ENCODE data around the gene ZBTB16. TPM values are rescaled to one million over a fixed set of nuclear protein-coding genes. Genes with fewer than 3 reads are reported as not detected.

The ZBTB16 gene
- total and polyA plus RNA-seq, 2 donors (not counting 3 experiments of a cell fraction or from before 2014, with no cell fraction given), result 9.8 to 20.3 TPM

DNA sequence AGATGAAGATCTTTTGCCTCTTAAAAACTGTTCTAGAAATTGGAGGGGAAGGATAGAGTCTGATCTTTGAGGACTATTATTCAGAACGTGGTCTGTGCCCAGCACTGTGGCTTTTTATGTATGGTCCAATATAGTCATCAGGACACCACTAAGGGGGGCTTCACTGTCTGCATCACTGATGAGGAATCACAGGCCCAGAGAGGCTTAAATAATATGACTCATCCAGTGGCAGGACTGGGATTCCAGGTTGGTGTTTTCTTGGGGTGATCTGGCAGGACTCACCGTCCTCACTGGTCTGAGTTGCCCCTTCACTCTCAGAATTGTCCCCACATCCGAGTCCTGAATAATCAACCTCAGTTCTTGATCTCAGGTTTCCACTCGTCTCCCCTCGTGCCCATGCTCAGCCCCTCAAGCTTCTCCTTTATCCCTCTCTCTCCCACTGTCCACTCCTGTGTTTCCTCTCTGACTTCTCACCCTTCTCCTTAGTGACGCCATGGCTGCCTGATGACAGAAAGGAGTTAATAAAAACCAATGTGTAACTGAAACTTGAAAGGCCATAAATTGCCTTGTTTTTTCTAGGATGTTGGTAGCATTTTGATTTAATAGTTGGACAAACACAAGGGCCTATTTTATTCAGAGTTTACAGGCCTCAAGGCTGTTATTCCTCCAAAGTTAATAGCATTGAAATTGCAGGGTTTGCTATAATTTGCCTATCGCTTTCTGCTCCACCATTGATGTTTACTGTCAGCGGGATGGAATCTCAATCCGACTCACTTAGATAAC is 141.0 kb downstream of the ZBTB16 start:
- no peaks in the 10 kb centered on the region for H4K20me1 ChIP-seq (replicated peaks; ENCODE audit: control insufficient read depth, extremely low read depth, insufficient read depth, low read length)
- intact Hi-C loops (cut with micrococcal nuclease) (no loop called here), dilution Hi-C loops (cut with MboI; ENCODE audit: extremely low pct_ligation_motif_present, low sequenced_read_pairs) (no loop called here)
- no peak for DNase-seq (ENCODE audit: low read depth, low spot score)
- no TSS peak for BruUV-seq (replicated peaks)
- H3K9me1 ChIP-seq (replicated peaks; ENCODE audit: control insufficient read depth, extremely low read depth, insufficient read depth, low read length), result no peaks in the 10 kb centered on the region
- no peaks in the 10 kb centered on the region for H3K9me3 ChIP-seq (replicated peaks; ENCODE audit: control insufficient read depth, insufficient read depth, low read length)
- POLR2A ChIA-PET, result no interaction called here
- no peak for TF ChIP-seq FOS (IDR thresholded peaks at IDR 0.05; ENCODE audit: borderline replicate concordance, insufficient read depth, low read length)
- no peak for TF ChIP-seq EZH2 (IDR thresholded peaks at IDR 0.05; ENCODE audit: borderline replicate concordance, low read depth, low read length, severe bottlenecking)
- TF ChIP-seq POLR2A (IDR thresholded peaks at IDR 0.05; ENCODE audit: low read depth, low read length), result no peak
- no peak for TF ChIP-seq GATA2 (IDR thresholded peaks at IDR 0.05; ENCODE audit: insufficient read depth, insufficient read length, low read depth, low read length)
- TF ChIP-seq, protein P1, sequence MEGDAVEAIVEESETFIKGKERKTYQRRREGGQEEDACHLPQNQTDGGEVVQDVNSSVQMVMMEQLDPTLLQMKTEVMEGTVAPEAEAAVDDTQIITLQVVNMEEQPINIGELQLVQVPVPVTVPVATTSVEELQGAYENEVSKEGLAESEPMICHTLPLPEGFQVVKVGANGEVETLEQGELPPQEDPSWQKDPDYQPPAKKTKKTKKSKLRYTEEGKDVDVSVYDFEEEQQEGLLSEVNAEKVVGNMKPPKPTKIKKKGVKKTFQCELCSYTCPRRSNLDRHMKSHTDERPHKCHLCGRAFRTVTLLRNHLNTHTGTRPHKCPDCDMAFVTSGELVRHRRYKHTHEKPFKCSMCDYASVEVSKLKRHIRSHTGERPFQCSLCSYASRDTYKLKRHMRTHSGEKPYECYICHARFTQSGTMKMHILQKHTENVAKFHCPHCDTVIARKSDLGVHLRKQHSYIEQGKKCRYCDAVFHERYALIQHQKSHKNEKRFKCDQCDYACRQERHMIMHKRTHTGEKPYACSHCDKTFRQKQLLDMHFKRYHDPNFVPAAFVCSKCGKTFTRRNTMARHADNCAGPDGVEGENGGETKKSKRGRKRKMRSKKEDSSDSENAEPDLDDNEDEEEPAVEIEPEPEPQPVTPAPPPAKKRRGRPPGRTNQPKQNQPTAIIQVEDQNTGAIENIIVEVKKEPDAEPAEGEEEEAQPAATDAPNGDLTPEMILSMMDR (IDR thresholded peaks at IDR 0.05; ENCODE audit: extremely low read depth in 1 of 2, insufficient read depth in 1 of 2, low read depth in 1 of 2, low read length in 2 of 2), result no peak
- TF ChIP-seq, protein P2, sequence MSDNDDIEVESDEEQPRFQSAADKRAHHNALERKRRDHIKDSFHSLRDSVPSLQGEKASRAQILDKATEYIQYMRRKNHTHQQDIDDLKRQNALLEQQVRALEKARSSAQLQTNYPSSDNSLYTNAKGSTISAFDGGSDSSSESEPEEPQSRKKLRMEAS (IDR thresholded peaks at IDR 0.05; ENCODE audit: insufficient read depth, insufficient read length), result no peak
- no peak overlapping the region for H2AFZ ChIP-seq (ENCODE audit: low read depth, low read length)
- H3K27ac ChIP-seq (ENCODE audit: insufficient read depth, low read depth, low read length), result no peak overlapping the region
- no peak for FAIRE-seq
- no peak overlapping the region for H3K4me2 ChIP-seq (ENCODE audit: insufficient read depth, low read length)
- CTCF ChIA-PET, result no interaction called here
- no peaks in the 10 kb centered on the region for H3K79me2 ChIP-seq (ENCODE audit: control insufficient read depth, insufficient read depth, low read length)
- no peak overlapping the region for H3K4me3 ChIP-seq (replicated peaks in 1 of 3; ENCODE audit: insufficient read depth in 1 of 3, low read depth in 1 of 3, low read length in 3 of 3)
- H3K9ac ChIP-seq (replicated peaks; ENCODE audit: extremely low read depth, insufficient read depth, low read length), result no peak overlapping the region
- H3K36me3 ChIP-seq (ENCODE audit: control insufficient read depth in 2 of 2, extremely low read depth in 1 of 2, insufficient read depth in 2 of 2, low read length in 2 of 2), result no peaks in the 10 kb centered on the region
- peaks cover 26% of the 10 kb centered on the region for H3K4me1 ChIP-seq (ENCODE audit: control insufficient read depth, extremely low read depth, insufficient read depth, low read length)
- no peaks in the 10 kb centered on the region for H3K27me3 ChIP-seq (ENCODE audit: control insufficient read depth in 2 of 2, insufficient read depth in 2 of 2, low read length in 2 of 2)

Measured in endothelial cell of umbilical vein (primary cell).